ENCODE data around the gene AKAP6. TPM values are rescaled to one million over a fixed set of nuclear protein-coding genes. Genes with fewer than 3 reads are reported as not detected.

AKAP6 gene
- total and polyA plus RNA-seq, 7 donors, result 0.60 to 56.2 (median 29.5) TPM; not detected in 1

DNA sequence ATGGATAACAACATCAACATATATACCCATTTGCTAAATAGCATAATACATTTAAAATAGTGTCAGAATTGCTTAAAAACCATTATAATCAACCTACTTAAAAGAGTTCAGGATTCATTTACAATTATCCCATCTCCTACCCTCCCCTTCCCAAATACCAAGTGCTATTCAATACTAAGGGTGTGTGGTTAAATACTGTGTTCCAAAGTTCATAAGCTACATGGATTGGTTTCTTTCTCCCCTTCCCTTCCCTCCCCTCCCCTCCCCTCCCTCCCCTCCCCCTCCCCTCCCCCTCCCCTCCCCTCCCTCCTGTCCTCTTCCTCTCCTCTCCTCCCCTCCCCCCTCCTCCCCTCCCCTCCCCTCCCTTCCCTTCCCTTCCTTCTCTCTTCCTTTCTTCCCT is 512.6 kb downstream of the AKAP6 start:
- Histone ChIP-seq H3K4me3 (no peak overlapping the region), H3K27me3 (no peaks in the 10 kb centered on the region), H3K4me1 (no peaks in the 10 kb centered on the region), H3K27ac (no peak overlapping the region), H3K36me3 (no peaks in the 10 kb centered on the region), H3K9me3 (no peaks in the 10 kb centered on the region)
- TF ChIP-seq POLR2A (IDR thresholded peaks at IDR 0.05), result no peak
- no peak for TF ChIP-seq EP300 (IDR thresholded peaks at IDR 0.05)
- TF ChIP-seq, protein P1, sequence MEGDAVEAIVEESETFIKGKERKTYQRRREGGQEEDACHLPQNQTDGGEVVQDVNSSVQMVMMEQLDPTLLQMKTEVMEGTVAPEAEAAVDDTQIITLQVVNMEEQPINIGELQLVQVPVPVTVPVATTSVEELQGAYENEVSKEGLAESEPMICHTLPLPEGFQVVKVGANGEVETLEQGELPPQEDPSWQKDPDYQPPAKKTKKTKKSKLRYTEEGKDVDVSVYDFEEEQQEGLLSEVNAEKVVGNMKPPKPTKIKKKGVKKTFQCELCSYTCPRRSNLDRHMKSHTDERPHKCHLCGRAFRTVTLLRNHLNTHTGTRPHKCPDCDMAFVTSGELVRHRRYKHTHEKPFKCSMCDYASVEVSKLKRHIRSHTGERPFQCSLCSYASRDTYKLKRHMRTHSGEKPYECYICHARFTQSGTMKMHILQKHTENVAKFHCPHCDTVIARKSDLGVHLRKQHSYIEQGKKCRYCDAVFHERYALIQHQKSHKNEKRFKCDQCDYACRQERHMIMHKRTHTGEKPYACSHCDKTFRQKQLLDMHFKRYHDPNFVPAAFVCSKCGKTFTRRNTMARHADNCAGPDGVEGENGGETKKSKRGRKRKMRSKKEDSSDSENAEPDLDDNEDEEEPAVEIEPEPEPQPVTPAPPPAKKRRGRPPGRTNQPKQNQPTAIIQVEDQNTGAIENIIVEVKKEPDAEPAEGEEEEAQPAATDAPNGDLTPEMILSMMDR (IDR thresholded peaks at IDR 0.05), result no peak
- no peak for TF ChIP-seq POLR2AphosphoS5 (IDR thresholded peaks at IDR 0.05)
- no peak for DNase-seq
- intact Hi-C loops (cut with DNase I), result no loop called here

DNA sequence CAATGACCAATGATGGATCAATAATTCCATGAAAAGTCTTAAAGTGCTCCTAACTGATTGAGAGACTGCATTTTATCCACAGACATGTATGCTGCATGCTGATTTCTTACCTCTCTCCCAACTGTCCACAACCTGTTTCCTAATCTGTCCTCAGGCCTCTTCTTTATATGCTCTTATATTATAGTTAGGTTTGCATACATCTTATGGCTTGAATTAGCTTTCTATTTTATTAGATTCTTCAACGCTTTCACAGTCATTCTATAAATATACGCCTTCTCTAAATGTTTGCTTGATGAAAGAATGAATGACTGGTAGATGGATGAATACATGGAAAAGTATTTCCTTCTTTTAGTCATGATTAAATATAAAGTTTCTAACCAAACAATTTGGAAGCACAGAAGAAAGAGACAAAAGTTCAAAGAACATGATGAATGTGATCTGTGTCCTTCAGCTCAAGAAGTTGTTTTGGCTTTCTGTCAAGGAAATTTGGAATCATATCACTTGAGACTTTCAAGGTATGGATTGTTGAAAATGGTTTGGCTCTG is 517.8 kb downstream of the AKAP6 start:
- Histone ChIP-seq H3K27ac (no peak overlapping the region), H3K9me3 (no peaks in the 10 kb centered on the region), H3K36me3 (no peaks in the 10 kb centered on the region), H3K4me3 (no peak overlapping the region), H3K27me3 (no peaks in the 10 kb centered on the region), H3K4me1 (no peaks in the 10 kb centered on the region)
- intact Hi-C loops (cut with DNase I), result no loop called here
- WGBS, 2 donors, result 49 to 57% methylated on average over 2 of the region's 2 CpGs
- TF ChIP-seq EP300 (IDR thresholded peaks at IDR 0.05) (no peak), POLR2A (IDR thresholded peaks at IDR 0.05) (no peak), POLR2AphosphoS5 (IDR thresholded peaks at IDR 0.05) (no peak)
- TF ChIP-seq, protein P1 (IDR thresholded peaks at IDR 0.05), result no peak
- DNase-seq, result no peak

DNA sequence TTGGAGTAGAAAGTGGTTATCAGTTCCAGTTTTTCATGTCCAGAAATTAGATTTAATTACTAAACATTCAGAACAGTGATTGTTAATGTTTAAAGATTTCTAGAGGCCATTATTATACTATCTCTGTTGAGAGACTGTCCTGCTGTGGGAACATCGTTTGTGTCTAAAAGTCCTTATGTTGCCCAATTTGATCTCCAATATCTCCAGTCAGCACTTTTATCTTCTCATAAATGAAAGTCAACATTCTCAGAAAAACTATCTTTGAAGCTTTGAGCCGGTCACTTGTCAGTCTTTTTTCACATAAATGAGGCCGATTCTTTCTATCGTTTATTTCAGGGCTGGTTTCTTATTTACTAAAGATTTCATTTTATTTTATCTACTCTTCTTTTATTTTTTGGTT is 518.8 kb downstream of the AKAP6 start:
- no peak overlapping the region for H3K4me3 ChIP-seq
- whole genome bisulfite sequencing, 2 donors, result 92 to 93% methylated on average over 4 of the region's 4 CpGs
- no peak for TF ChIP-seq POLR2A (IDR thresholded peaks at IDR 0.05)
- no peak for TF ChIP-seq EP300 (IDR thresholded peaks at IDR 0.05)
- TF ChIP-seq, protein P1 (IDR thresholded peaks at IDR 0.05), result no peak
- TF ChIP-seq POLR2AphosphoS5 (IDR thresholded peaks at IDR 0.05), result no peak
- H3K4me1 ChIP-seq, result no peaks in the 10 kb centered on the region
- H3K36me3 ChIP-seq, result no peaks in the 10 kb centered on the region
- H3K27ac ChIP-seq, result no peak overlapping the region
- no peaks in the 10 kb centered on the region for H3K9me3 ChIP-seq
- no peak for DNase-seq
- intact Hi-C loops (cut with DNase I), result no loop called here
- no peaks in the 10 kb centered on the region for H3K27me3 ChIP-seq

DNA sequence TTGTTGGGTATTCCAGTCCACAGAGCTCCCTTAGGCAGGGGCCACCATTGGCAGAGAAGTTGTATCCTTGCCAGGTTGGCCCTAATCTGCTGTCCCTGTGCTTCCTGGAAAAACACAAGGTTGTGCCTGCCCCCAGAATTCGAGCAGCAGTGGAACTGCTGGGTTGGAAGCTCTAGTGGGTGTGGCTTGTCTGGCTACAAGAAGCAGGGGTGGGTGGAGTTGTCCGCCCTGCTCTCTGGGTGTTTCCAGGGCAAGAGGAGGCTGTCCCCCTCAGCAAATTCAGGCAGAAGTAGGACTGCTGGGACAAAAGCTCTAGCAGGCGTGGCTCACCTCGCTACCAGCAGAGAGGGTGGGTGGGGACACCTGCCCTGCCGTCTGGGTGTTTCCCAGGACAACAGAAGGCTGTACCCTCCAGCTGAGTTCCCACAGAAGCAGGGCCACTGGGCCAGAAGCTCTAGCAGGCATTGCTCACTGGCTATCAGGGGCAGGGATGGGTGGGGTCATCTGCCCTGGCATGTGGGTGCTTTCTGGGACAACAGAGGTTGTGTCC is 536.8 kb downstream of the AKAP6 start:
- no peaks in the 10 kb centered on the region for H3K27me3 ChIP-seq
- WGBS, 2 donors, result 25 to 56% methylated on average over 5 of the region's 5 CpGs

More for the DNA sequence above, 536.8 kb downstream of the AKAP6 start:
- H3K4me1 ChIP-seq, result no peaks in the 10 kb centered on the region
- no peak overlapping the region for H3K4me3 ChIP-seq
- TF ChIP-seq, protein P1 (IDR thresholded peaks at IDR 0.05), result no peak
- H3K36me3 ChIP-seq, result no peaks in the 10 kb centered on the region
- intact Hi-C loops (cut with DNase I), result no loop called here
- no peaks in the 10 kb centered on the region for H3K9me3 ChIP-seq
- H3K27ac ChIP-seq, result no peak overlapping the region
- DNase-seq, result no peak
